Measurements from ENCODE around the gene CENPVL3.

GRCh38 chrX:51606446-51606845 is 12.3 kb downstream of the CENPVL3 start:
- TF ChIP-seq USF2 (IDR thresholded peaks at IDR 0.05; ENCODE audit: low read length) = no peak
- TF ChIP-seq CTCF (IDR thresholded peaks at IDR 0.05; ENCODE audit: control extremely low read depth in 1 of 3, insufficient read depth in 1 of 3, low read depth in 1 of 3, low read length in 3 of 3) = no peak
- no peak for TF ChIP-seq YY1 (IDR thresholded peaks at IDR 0.05; ENCODE audit: low read depth, low read length)
- TF ChIP-seq TBP (IDR thresholded peaks at IDR 0.05; ENCODE audit: low read depth, low read length) = no peak
- TF ChIP-seq POLR2AphosphoS5 (IDR thresholded peaks at IDR 0.05; ENCODE audit: low read depth, low read length) = no peak
- TF ChIP-seq EZH2 (IDR thresholded peaks at IDR 0.05; ENCODE audit: low read depth, low read length, severe bottlenecking) = no peak
- no peak for TF ChIP-seq SIN3A (conservative IDR thresholded peaks at IDR 0.05 in 1 of 2, IDR thresholded peaks at IDR 0.05 in 1 of 2; ENCODE audit: low read depth in 1 of 2, low read length in 2 of 2)
- TF ChIP-seq EP300 (IDR thresholded peaks at IDR 0.05; ENCODE audit: borderline replicate concordance in 1 of 2, low read depth in 2 of 2, low read length in 2 of 2) = no peak
- TF ChIP-seq POLR2A (IDR thresholded peaks at IDR 0.05; ENCODE audit: control extremely low read depth in 1 of 2, low read depth in 2 of 2, low read length in 2 of 2) = no peak
- TF ChIP-seq SUZ12 (IDR thresholded peaks at IDR 0.05; ENCODE audit: low read length) = no peak
- TF ChIP-seq CEBPB (IDR thresholded peaks at IDR 0.05; ENCODE audit: low read depth, low read length) = no peak
- no peak for TF ChIP-seq ATF2 (IDR thresholded peaks at IDR 0.05; ENCODE audit: low read length)
- TF ChIP-seq RXRA (IDR thresholded peaks at IDR 0.05; ENCODE audit: insufficient read depth, low read depth, low read length) = no peak
- TF ChIP-seq KDM1A (IDR thresholded peaks at IDR 0.05; ENCODE audit: borderline replicate concordance, low read length) = no peak

Data from H1 (cell line).